ENCODE data around the gene TPRX1. TPM values are rescaled to one million over a fixed set of nuclear protein-coding genes. Genes with fewer than 3 reads are reported as not detected.

The TPRX1 gene
- total and polyA plus RNA-seq, 4 experiments from 2014 or later, result not detected

DNA sequence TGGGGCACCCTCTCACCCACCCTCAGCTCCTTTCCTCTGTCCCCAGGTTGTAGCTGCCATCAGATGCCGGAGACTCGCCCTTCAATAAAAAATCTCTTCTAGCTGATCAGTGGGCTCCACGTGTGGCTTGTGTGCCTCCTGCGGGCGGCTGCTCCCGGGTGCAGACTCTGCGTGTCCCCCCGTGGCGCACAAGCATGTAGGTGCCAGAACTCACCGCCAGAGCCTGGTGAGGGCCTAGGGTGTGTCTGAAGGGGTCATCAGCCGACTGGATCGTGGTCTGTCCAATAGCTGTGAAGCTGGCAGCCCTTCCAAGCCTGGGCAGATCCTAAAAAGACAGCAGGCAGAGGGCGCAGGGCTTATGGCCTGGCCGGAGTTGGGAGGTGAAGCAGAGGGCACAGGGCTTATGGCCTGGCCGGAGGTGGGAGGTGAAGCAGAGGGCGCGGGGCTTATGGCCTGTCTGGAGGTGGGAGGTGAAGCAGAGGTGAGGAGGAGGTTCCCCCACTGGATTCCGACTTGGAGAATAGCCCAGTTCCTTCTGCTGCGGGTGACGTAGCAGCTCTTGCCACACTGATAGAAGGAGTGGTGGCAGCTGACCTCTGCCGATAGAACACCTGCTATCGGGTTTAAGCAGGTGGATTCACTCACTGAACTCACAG lies 47.3 kb downstream of the TPRX1 start:
- peaks cover 0 to 3% (median 0%) of the 10 kb centered on the region in 8 donors for H3K9me3 Mint-ChIP-seq
- no peaks in the 10 kb centered on the region for H3K4me1 Mint-ChIP-seq
- peaks cover 61% of the 10 kb centered on the region for H3K36me3 ChIP-seq (ENCODE audit: insufficient read depth, low read length)
- DNase-seq, result no peak
- ChIA-PET CTCF (ENCODE audit: partially characterized antibody) (interaction anchor here (1.0 kb wide), 1 partner anchor 32 kb away, joined by 3 read pairs; no protein-coding TSS in a partner anchor), POLR2A (ENCODE audit: partially characterized antibody) (interaction anchor here (1.4 to 1.7 kb wide), 2 partner anchors 10 to 11 kb away, joined by 3 read pairs; partner anchors contain the start of gene NOP53)
- no peaks in the 10 kb centered on the region for H3K27me3 ChIP-seq (ENCODE audit: insufficient read depth, low read length)
- intact Hi-C loops (cut with micrococcal nuclease), result no loop called here
- no peaks in the 10 kb centered on the region for H3K4me1 ChIP-seq (ENCODE audit: insufficient read depth, low read length)
- H3K4me3 Mint-ChIP-seq, result no peak overlapping the region
- no peaks in the 10 kb centered on the region for H3K27me3 Mint-ChIP-seq
- H3K27ac ChIP-seq (ENCODE audit: low read depth, low read length), result no peak overlapping the region
- H3K36me3 Mint-ChIP-seq, result peaks cover 41 to 50% of the 10 kb centered on the region in 2 donors
- H3K27ac Mint-ChIP-seq, result peak overlapping the region in 1 of 7 donors; percentile 19
- H3K4me3 ChIP-seq (ENCODE audit: low read length in 2 of 2), result no peak overlapping the region
- H3K9me3 ChIP-seq (ENCODE audit: control insufficient read depth in 1 of 2, low read length in 2 of 2), result no peaks in the 10 kb centered on the region

DNA sequence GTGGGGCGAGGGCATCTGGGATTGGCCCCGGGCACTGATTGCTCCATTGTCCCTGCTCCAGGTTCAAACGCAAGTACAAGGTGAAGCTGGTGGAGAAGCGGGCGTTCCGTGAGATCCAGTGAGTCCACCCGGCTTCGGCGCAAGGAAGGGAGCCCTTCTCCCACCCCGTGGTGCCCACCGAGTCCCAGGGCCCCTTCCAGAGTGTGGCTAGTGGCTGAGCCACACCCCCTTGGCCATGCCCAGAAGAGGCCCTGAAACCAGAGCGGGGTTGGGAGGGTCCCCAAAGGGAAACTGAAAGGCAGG lies 47.8 kb downstream of the TPRX1 start:
- no peak overlapping the region for H3K4me3 Mint-ChIP-seq
- POLR2A ChIA-PET (ENCODE audit: partially characterized antibody), result interaction anchor here (1.1 to 1.7 kb wide), 2 partner anchors 9 kb away, joined by 3 read pairs; no protein-coding TSS in a partner anchor
- CTCF ChIA-PET (ENCODE audit: partially characterized antibody), result interaction anchor here (1.0 kb wide), 1 partner anchor 33 kb away, joined by 3 read pairs; no protein-coding TSS in a partner anchor
- H3K36me3 Mint-ChIP-seq, result peaks cover 41 to 53% of the 10 kb centered on the region in 2 donors
- Histone ChIP-seq H3K4me1 (ENCODE audit: insufficient read depth, low read length) (no peaks in the 10 kb centered on the region), H3K4me3 (ENCODE audit: low read length in 2 of 2) (no peak overlapping the region), H3K36me3 (ENCODE audit: insufficient read depth, low read length) (peaks cover 65% of the 10 kb centered on the region), H3K9me3 (ENCODE audit: control insufficient read depth in 1 of 2, low read length in 2 of 2) (no peaks in the 10 kb centered on the region), H3K27me3 (ENCODE audit: insufficient read depth, low read length) (no peaks in the 10 kb centered on the region), H3K27ac (ENCODE audit: low read depth, low read length) (no peak overlapping the region)
- H3K27me3 Mint-ChIP-seq, result no peaks in the 10 kb centered on the region
- peak in 1 of 5 donors; percentile 40 for DNase-seq
- H3K4me1 Mint-ChIP-seq, result no peaks in the 10 kb centered on the region
- intact Hi-C loops (cut with micrococcal nuclease), result no loop called here
- no peak overlapping the region for H3K27ac Mint-ChIP-seq
- peaks cover 0 to 3% (median 0%) of the 10 kb centered on the region in 8 donors for H3K9me3 Mint-ChIP-seq

DNA sequence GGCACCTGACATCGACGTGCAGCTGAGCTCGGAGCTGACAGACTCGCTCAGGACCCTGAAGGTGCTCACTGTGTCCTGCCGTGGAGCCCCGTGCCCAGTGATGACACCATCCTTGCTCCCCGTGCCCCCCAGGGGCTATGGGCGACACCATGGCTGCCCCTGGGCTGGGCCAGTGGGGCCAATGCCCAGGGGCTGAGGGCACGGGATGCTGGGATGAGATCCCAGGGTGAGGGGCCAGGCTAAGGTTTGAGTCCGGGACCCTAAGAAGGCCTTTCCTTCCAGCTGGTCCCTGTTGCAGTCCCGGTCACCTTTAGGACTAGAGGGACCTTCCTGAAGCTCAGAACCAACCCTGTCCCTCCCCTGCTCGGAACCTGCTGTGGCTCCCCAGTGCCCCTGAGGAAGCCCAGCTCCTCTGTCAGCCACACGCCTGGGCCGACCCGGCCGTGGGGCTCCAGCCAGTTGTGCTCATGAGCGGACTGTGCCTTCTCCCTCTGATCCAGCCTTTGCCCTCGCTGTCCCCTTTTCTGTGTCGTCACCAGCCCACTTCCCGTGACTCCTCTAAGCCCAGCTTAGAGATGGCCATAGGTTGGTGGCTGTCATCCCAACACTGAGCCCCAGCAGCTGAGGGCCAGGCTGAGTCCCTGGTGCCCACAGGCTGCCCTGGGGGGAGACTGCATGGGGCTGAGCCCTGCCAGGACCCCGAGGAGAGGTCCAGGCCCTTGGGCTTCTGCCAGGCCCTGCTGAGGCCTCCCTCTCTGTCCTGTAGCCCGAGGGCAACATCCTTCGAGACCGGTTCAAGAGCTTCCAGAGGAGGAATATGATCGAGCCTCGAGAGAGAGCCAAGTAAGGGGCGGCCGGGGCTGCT lies 48.4 kb downstream of the TPRX1 start:
- DNase-seq, result no peak
- Mint-ChIP-seq H3K9me3 (peaks cover 0 to 3% (median 0%) of the 10 kb centered on the region in 8 donors), H3K36me3 (peaks cover 41 to 56% of the 10 kb centered on the region in 2 donors), H3K27ac (no peak overlapping the region), H3K4me3 (no peak overlapping the region), H3K27me3 (no peaks in the 10 kb centered on the region), H3K4me1 (no peaks in the 10 kb centered on the region)
- ChIA-PET POLR2A (ENCODE audit: partially characterized antibody) (interaction anchor here (1.1 to 2.0 kb wide), 3 partner anchors 9 to 11 kb away, joined by 3 to 6 read pairs (median 3); partner anchors contain the start of gene NOP53), CTCF (ENCODE audit: partially characterized antibody) (interaction anchor here (1.0 kb wide), 1 partner anchor 33 kb away, joined by 3 read pairs; no protein-coding TSS in a partner anchor)
- intact Hi-C loops (cut with micrococcal nuclease), result no loop called here
- Histone ChIP-seq H3K27me3 (ENCODE audit: insufficient read depth, low read length) (no peaks in the 10 kb centered on the region), H3K9me3 (ENCODE audit: control insufficient read depth in 1 of 2, low read length in 2 of 2) (no peaks in the 10 kb centered on the region), H3K4me3 (ENCODE audit: low read length in 2 of 2) (no peak overlapping the region), H3K27ac (ENCODE audit: low read depth, low read length) (no peak overlapping the region), H3K4me1 (ENCODE audit: insufficient read depth, low read length) (no peaks in the 10 kb centered on the region), H3K36me3 (ENCODE audit: insufficient read depth, low read length) (peaks cover 71% of the 10 kb centered on the region)

DNA sequence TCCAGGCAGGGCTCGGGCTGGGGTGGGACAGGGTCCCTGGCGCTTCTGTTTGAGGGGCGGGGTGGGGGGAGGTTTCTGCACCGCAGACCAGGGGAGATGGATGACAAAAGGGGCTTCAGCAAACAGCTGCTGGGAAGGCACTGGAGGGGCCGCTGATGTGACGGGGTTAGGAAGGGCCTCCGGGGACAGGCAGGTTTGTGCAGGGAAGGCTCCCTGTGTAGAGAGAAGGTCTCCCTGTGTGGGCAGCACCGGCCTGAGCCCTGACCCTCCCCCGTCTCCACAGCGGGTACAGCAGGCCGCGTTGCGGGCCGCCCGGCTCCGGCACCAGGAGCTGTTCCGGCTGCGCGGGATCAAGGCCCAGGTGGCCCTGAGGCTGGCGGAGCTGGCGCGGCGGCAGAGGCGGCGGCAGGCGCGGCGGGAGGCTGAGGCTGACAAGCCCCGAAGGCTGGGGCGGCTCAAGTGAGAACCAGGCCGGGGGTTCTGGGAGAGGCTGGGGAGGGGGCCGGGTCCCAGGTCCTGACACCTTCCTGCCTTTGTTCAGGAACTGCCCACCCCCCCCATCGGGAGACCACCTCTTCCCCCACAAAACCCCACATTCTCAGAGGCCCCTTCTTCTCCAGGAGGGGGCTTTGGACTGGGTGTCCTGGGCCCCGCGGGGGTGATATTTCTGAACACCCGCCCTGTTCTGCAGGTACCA lies 49.1 kb downstream of the TPRX1 start:
- H3K27ac Mint-ChIP-seq, result peak overlapping the region in 1 of 7 donors; percentile 29
- Histone ChIP-seq H3K36me3 (ENCODE audit: insufficient read depth, low read length) (peaks cover 78% of the 10 kb centered on the region), H3K4me1 (ENCODE audit: insufficient read depth, low read length) (no peaks in the 10 kb centered on the region), H3K27me3 (ENCODE audit: insufficient read depth, low read length) (no peaks in the 10 kb centered on the region), H3K9me3 (ENCODE audit: control insufficient read depth in 1 of 2, low read length in 2 of 2) (no peaks in the 10 kb centered on the region), H3K4me3 (ENCODE audit: low read length in 2 of 2) (no peak overlapping the region), H3K27ac (ENCODE audit: low read depth, low read length) (no peak overlapping the region)
- DNase-seq, result no peak
- intact Hi-C loops (cut with micrococcal nuclease), result no loop called here
- peaks cover 41 to 61% of the 10 kb centered on the region in 2 donors for H3K36me3 Mint-ChIP-seq
- ChIA-PET CTCF (ENCODE audit: partially characterized antibody) (no interaction called here), POLR2A (ENCODE audit: partially characterized antibody) (interaction anchor here (1.1 to 2.0 kb wide), 2 partner anchors 10 kb away, joined by 3 to 6 read pairs; partner anchors contain the start of gene NOP53)
- peaks cover 0 to 2% (median 0%) of the 10 kb centered on the region in 4 donors for H3K4me1 Mint-ChIP-seq
- peaks cover 0 to 3% (median 0%) of the 10 kb centered on the region in 8 donors for H3K9me3 Mint-ChIP-seq
- H3K4me3 Mint-ChIP-seq, result no peak overlapping the region
- no peaks in the 10 kb centered on the region for H3K27me3 Mint-ChIP-seq

DNA sequence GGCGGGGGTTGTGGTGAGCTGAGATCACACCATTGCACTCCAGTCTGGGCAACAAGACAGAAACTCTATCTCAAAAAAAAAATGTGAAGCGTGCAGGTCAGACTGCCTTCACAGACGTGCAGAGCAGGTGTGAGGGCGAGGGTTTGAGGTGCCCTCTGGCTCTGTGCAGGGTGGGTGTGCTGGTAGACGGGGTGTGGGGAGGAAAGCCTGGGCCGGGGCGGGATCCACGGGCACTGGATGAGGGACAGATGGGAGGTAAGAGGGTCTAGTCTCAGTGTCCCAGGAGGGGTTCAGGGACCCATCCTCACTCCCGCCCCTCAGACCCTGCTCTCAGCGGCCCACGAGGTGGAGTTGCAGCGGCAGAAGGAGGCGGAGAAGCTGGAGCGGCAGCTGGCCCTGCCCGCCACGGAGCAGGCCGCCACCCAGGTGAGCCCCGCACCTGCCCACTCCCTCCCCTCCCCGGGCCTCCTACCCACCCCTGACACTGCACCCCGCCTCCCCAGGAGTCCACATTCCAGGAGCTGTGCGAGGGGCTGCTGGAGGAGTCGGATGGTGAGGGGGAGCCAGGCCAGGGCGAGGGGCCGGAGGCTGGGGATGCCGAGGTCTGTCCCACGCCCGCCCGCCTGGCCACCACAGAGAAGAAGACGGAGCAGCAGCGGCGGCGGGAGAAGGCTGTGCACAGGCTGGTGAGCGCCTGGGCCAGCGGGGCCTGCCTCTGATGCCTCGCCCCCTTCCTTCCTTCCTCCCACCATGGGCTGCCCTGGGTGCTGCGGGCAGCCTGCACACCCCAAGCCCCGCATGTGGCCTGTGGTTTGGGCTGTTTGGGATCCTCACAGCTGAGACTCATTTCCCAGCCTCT lies 49.9 kb downstream of the TPRX1 start:
- Histone ChIP-seq H3K27ac (ENCODE audit: low read depth, low read length) (no peak overlapping the region), H3K36me3 (ENCODE audit: insufficient read depth, low read length) (peaks cover 86% of the 10 kb centered on the region), H3K4me1 (ENCODE audit: insufficient read depth, low read length) (no peaks in the 10 kb centered on the region), H3K9me3 (ENCODE audit: control insufficient read depth in 1 of 2, low read length in 2 of 2) (no peaks in the 10 kb centered on the region), H3K27me3 (ENCODE audit: insufficient read depth, low read length) (no peaks in the 10 kb centered on the region), H3K4me3 (ENCODE audit: low read length in 2 of 2) (no peak overlapping the region)
- H3K27me3 Mint-ChIP-seq, result no peaks in the 10 kb centered on the region
- ChIA-PET POLR2A (ENCODE audit: partially characterized antibody) (interaction anchor here (2.0 kb wide), 1 partner anchor 9 kb away, joined by 6 read pairs; the partner anchor contains the start of gene NOP53), CTCF (ENCODE audit: partially characterized antibody) (no interaction called here)
- H3K36me3 Mint-ChIP-seq, result peaks cover 41 to 64% of the 10 kb centered on the region in 2 donors
- peak overlapping the region in 3 of 7 donors; percentile 10 to 74 (median 29) for H3K27ac Mint-ChIP-seq
- intact Hi-C loops (cut with micrococcal nuclease), result no loop called here
- peaks cover 0 to 4% (median under 1%) of the 10 kb centered on the region in 4 donors for H3K4me1 Mint-ChIP-seq
- H3K4me3 Mint-ChIP-seq, result no peak overlapping the region
- peaks cover 0 to 3% (median 0%) of the 10 kb centered on the region in 8 donors for H3K9me3 Mint-ChIP-seq
- DNase-seq, result no peak

DNA sequence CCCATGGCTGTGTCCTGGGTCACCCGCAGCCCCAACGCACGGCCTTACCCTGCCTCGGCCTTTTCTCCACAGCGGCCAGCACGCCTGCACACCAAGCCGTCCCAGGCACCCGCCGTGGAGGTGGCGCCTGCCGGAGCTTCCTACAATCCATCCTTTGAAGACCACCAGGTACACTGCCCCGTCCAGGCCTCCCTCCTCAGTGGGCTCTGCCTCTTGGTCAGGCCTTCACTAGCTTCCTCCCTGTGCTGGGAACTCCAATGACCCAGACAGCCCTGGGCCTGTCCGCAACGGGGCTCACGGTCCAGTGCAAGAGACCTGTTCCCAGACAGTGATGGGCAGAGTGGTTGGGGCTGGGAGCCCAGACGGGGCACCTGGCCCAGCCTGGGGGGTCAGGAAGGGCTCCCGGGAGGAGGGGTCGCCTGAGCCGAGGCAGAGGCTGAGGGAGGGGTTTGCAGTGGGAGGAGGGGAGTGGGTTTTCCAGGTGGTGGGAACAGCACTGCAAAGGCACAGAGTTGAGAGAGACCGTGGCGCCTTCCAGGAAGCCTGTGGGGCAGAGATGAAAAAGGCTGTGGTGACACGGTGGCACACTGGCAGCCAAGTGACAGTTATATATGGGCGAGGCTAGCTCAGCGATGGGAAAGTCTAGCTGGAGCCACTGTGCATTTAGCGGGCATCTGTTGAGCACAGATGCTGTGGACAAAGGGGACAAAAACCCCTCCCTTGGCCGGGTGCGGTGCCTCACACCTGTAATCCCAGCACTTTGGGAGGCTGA lies 51.7 kb downstream of the TPRX1 start:
- Histone ChIP-seq H3K27me3 (ENCODE audit: insufficient read depth, low read length) (no peaks in the 10 kb centered on the region), H3K27ac (ENCODE audit: low read depth, low read length) (no peak overlapping the region), H3K4me1 (ENCODE audit: insufficient read depth, low read length) (peaks cover 14% of the 10 kb centered on the region), H3K36me3 (ENCODE audit: insufficient read depth, low read length) (peaks cover 90% of the 10 kb centered on the region), H3K9me3 (ENCODE audit: control insufficient read depth in 1 of 2, low read length in 2 of 2) (no peaks in the 10 kb centered on the region), H3K4me3 (ENCODE audit: low read length in 2 of 2) (no peak overlapping the region)
- Mint-ChIP-seq H3K4me1 (peaks cover 8 to 20% (median 12%) of the 10 kb centered on the region in 4 donors), H3K36me3 (peaks cover 35 to 62% of the 10 kb centered on the region in 2 donors), H3K4me3 (no peak overlapping the region), H3K27ac (peak overlapping the region in 4 of 7 donors; percentile 18 to 74 (median 41)), H3K9me3 (peaks cover 0 to 3% (median 0%) of the 10 kb centered on the region in 8 donors), H3K27me3 (no peaks in the 10 kb centered on the region)
- DNase-seq, result no peak
- intact Hi-C loops (cut with micrococcal nuclease), result no loop called here
- CTCF ChIA-PET (ENCODE audit: partially characterized antibody), result no interaction called here
- POLR2A ChIA-PET (ENCODE audit: partially characterized antibody), result no interaction called here
